Adrenal gland (tissue), 12 donors: Measurements from ENCODE around the gene SLC34A3. TPM values are rescaled to one million over a fixed set of nuclear protein-coding genes. Genes with fewer than 3 reads are reported as not detected.

Experiments used
- DNase-seq, 7 donors: peaks; one replicate each; pipeline ENCODE4 v3.0.0-alpha.2; 2019 to 2020
- H3K27ac ChIP-seq, 5 donors: fragments of 200-600 bp; sonication (generic) in 4 of 5; 1 replicate in 3 of 5; 2 replicates in 2 of 5; pipeline versions ENCODE4 v1.5.1 to v1.8.0; 2016 to 2020; ENCODE audit warnings: mild to moderate bottlenecking in 1 of 5
- H3K27me3 ChIP-seq: fragments of 200-600 bp; 2 replicates; pipeline ENCODE4 v1.8.0; 2021
- H3K36me3 ChIP-seq, 2 donors: fragments of 200-600 bp; replicated peaks in 1 of 2; 1 replicate in 1 of 2; 2 replicates in 1 of 2; pipeline versions ENCODE4 v1.5.1 to v1.8.0; 2018 to 2022
- H3K4me1 ChIP-seq, 2 donors: fragments of 200-600 bp; replicated peaks in 1 of 2; 1 replicate in 1 of 2; 2 replicates in 1 of 2; pipeline versions ENCODE4 v1.5.1 to v1.8.0; 2018 to 2021
- H3K4me3 ChIP-seq, 4 donors: fragments of 200-600 bp; sonication (generic) in 3 of 4; one replicate each; pipeline ENCODE4 v1.5.1; 2016 to 2018
- H3K9me3 ChIP-seq, 3 donors: fragments of 200-600 bp; sonication (generic) in 1 of 3; replicated peaks in 1 of 3; 1 replicate in 2 of 3; 2 replicates in 1 of 3; pipeline versions ENCODE4 v1.5.1 to v1.8.0; 2016 to 2021
- POLR2A ChIP-seq, 2 donors: fragments of 450-650 bp; IDR thresholded peaks; one replicate each; pipeline ENCODE4 v1.6.1; 2017; ENCODE audit warnings: antibody characterized with exemption in 2 of 2, mild to moderate bottlenecking in 2 of 2, moderate library complexity in 1 of 2
- WGBS, 4 donors: extraction: QIAGEN DNeasy Blood & Tissue Kit in 2 of 4; methylation state at CpG; one replicate each; pipeline versions ENCODE4 v1.1.5 to v1.1.7; 2013 to 2017; 5-methylcytosine and 5-hydroxymethylcytosine counted together
- intact Hi-C, 2 donors: fragments of 100-400 bp; cut with DNase I; formaldehyde crosslinking; loops; one replicate each; pipeline versions ENCODE4 v1.14.1 to v1.15.0; 2022 to 2023
- polyA plus RNA-seq, 3 donors: library from polyadenylated mRNA; stranded (reverse); fragments of 200-250 nt in 2 of 3; fragments of 350-450 nt in 1 of 3; fragmentation: Illumina TruSeq in 1 of 3; extraction: RNeasy Lipid Tissue Mini Kit (QIAGEN cat#74804) in 1 of 3; gene quantifications; one replicate each; pipeline ENCODE4 v1.2.3, GENCODE V29; 2013 to 2014
- total RNA-seq, 9 donors: library from RNA; depleted of rRNA in 4 of 9; stranded (reverse); fragments of >200 nt in 4 of 9; fragments of 120-200 nt in 1 of 9; fragmentation: NEBNext Ultra II Directional in 1 of 9; extraction: Animal tissue kit (Norgen Biotek cat#: 25700) in 1 of 9; gene quantifications; one replicate each; pipeline versions ENCODE4 v1.1.0 to v1.2.4, GENCODE V29; 2013 to 2023
- TF ChIP-seq, protein P1 (sequence below), 6 experiments: fragments of 450-650 bp in 4 of 6; fragments of 200-600 bp in 2 of 6; sonication (generic) in 1 of 6; IDR thresholded peaks; 1 replicate in 5 of 6; 2 replicates in 1 of 6; pipeline versions ENCODE4 v1.5.1 to v1.8.0; 2016 to 2021; ENCODE audit warnings: antibody characterized with exemption in 6 of 6, mild to moderate bottlenecking in 2 of 6, moderate library complexity in 1 of 6
- donor health status: healthy with polysubstance abuse.
- donor health status: Bipolar disorder and iron deficiency.
- donor health status: DM: yes; HTN: yes; CAD: no.
- donor health status: DM: no; HTN: no; CAD: no.
- donor health status: DM: no; HTN: no; CAD: no.
- donor health status: DM: yes; HTN: yes; CAD: no.

The SLC34A3 gene
- total and polyA plus RNA-seq, 12 donors: not detected

DNA sequence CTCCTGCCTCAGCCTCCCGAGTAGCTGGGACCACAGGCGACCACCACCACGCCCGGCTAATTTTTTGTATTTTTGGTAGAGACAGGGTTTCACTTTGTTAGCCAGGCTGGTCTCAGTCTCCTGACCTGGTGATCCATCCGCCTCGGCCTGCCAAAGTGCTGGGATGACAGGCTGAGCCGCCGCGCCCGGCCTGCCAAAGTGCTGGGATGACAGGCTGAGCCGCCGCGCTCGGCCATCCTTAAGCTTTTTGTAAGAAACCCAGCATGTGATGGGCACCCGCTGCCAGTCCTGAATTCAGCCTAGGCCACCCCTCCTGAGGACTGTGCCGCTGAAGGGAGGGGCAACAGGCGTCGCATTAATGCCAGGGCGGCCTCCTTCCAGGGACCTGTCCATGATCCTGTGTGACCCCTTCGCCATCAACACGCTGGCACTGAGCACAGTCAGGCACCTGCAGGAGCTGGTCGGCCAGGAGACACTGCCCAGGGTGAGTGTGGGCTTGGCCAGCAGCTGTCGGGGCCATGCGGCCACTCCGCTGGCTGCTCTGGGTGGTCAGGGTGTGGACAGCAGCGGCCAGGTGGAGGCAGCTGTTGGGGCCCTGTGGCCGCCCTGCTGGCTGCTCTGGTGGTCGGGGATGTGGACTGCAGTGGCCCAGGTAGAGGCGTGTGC lies 34.9 kb downstream of the SLC34A3 start:
- no peak overlapping the region for H3K4me3 ChIP-seq
- TF ChIP-seq, protein P1, sequence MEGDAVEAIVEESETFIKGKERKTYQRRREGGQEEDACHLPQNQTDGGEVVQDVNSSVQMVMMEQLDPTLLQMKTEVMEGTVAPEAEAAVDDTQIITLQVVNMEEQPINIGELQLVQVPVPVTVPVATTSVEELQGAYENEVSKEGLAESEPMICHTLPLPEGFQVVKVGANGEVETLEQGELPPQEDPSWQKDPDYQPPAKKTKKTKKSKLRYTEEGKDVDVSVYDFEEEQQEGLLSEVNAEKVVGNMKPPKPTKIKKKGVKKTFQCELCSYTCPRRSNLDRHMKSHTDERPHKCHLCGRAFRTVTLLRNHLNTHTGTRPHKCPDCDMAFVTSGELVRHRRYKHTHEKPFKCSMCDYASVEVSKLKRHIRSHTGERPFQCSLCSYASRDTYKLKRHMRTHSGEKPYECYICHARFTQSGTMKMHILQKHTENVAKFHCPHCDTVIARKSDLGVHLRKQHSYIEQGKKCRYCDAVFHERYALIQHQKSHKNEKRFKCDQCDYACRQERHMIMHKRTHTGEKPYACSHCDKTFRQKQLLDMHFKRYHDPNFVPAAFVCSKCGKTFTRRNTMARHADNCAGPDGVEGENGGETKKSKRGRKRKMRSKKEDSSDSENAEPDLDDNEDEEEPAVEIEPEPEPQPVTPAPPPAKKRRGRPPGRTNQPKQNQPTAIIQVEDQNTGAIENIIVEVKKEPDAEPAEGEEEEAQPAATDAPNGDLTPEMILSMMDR (IDR thresholded peaks at IDR 0.05): no peak
- no peak for TF ChIP-seq POLR2A (IDR thresholded peaks at IDR 0.05)
- intact Hi-C loops: no loop called here
- no peaks in the 10 kb centered on the region for H3K27me3 ChIP-seq
- H3K27ac ChIP-seq: no peak overlapping the region
- no peaks in the 10 kb centered on the region for H3K9me3 ChIP-seq
- peaks cover 0 to 31% of the 10 kb centered on the region in 2 donors for H3K36me3 ChIP-seq
- DNase-seq: peak in 2 of 7 donors; percentile 15 to 23
- peaks cover 4 to 16% of the 10 kb centered on the region in 2 donors for H3K4me1 ChIP-seq
- WGBS, 4 donors: 84 to 96% (median 94%) methylated on average over 11 to 29 of the region's 29 CpGs

DNA sequence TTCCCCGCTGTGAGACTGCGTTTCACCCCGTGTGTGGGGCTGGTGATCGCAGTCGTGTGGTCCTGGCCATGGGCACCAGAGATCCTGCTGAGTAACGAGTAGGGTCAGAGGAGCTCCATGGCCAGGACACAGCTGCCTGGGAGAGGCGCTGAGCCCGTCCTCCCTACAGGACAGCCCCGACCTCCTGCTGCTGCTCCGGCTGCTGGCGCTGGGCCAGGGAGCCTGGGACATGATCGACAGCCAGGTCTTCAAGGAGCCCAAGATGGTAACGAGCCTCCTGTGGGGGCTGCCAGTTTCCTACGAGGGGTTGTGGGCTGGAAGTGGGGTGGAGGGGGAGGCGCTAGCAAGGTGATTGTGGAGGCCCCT lies 35.4 kb downstream of the SLC34A3 start:
- Histone ChIP-seq H3K9me3 (no peaks in the 10 kb centered on the region), H3K4me3 (no peak overlapping the region), H3K27ac (no peak overlapping the region), H3K36me3 (peaks cover 0 to 35% of the 10 kb centered on the region in 2 donors), H3K4me1 (peaks cover 4 to 16% of the 10 kb centered on the region in 2 donors), H3K27me3 (no peaks in the 10 kb centered on the region)
- 75 to 91% (median 82%) methylated on average over 11 to 15 of the region's 15 CpGs for WGBS, 4 donors
- TF ChIP-seq, protein P1 (IDR thresholded peaks at IDR 0.05): no peak
- no peak for TF ChIP-seq POLR2A (IDR thresholded peaks at IDR 0.05)
- peak in 3 of 7 donors; percentile 16 to 25 (median 23) for DNase-seq
- intact Hi-C loops: no loop called here

DNA sequence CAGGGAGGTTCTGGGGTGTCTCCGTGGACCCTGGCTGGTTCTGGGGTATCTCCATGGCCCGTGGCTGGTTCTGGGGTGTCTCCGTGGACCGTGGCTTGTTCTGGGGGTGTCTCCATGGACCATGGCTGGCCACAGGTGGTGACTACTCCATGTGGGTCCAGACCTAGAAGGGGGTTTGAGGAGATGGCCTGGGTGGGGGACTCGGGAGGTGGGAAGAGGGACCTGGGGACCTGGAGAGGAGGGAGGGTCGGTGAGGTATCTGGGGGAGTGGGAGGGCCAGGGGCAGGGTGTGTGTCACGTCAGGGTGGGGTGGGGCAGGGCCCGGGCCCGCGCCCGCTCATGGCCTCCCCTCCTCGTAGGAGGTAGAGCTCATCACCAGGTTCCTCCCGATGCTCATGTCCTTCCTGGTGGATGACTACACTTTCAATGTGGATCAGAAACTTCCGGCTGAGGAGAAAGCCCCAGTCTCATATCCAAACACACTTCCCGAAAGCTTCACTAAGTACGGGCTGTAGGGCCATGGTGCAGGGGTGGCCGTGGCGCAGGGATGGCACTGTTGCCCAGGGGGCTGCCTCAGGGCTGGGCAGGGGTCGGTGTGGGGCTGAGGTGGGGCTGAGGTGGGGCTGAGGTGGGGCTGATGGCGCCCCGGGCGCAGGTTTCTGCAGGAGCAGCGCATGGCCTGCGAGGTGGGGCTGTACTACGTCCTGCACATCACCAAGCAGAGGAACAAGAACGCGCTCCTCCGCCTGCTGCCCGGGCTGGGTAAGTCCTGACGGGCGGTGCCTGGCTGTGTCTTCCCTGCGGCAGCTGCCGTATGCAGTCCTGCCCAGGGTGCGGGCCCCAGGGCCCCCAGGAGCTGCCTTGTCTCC lies 36.1 kb downstream of the SLC34A3 start:
- Histone ChIP-seq H3K9me3 (no peaks in the 10 kb centered on the region), H3K4me3 (no peak overlapping the region), H3K27me3 (no peaks in the 10 kb centered on the region), H3K4me1 (peaks cover 4 to 16% of the 10 kb centered on the region in 2 donors), H3K27ac (no peak overlapping the region), H3K36me3 (peaks cover 0 to 37% of the 10 kb centered on the region in 2 donors)
- intact Hi-C loops: no loop called here
- no peak for TF ChIP-seq POLR2A (IDR thresholded peaks at IDR 0.05)
- TF ChIP-seq, protein P1 (IDR thresholded peaks at IDR 0.05): no peak
- no peak for DNase-seq
- WGBS, 4 donors: 84 to 95% (median 89%) methylated on average over 14 to 34 of the region's 34 CpGs

DNA sequence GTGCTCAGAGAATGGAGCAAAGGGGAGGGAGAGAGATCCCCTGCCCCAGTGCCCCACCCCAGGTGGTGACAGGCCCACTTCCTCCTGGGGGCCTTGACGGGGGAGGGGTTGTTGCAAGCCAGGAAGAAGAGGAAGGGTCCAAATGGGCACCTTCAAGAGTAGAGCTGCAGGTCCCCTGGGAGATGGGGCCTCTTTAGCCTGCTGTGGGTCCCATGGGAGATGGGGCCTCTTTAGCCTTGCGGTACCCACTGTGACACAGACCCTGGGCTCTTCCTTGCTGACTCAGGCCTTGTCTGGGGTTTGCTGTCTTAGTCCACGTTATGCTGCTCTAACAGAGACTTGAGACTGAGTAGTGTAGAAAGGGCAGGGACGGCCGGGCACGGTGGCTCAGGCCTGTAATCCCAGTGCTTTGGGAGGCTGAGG lies 37.2 kb downstream of the SLC34A3 start:
- no peaks in the 10 kb centered on the region for H3K9me3 ChIP-seq
- H3K27ac ChIP-seq: peak overlapping the region in 1 of 5 donors; percentile 81
- H3K4me1 ChIP-seq: peaks cover 4 to 16% of the 10 kb centered on the region in 2 donors
- intact Hi-C loops: no loop called here
- DNase-seq: peak in 1 of 7 donors; percentile 22
- WGBS, 4 donors: 81 to 93% (median 87%) methylated on average over 6 of the region's 6 CpGs
- H3K36me3 ChIP-seq: peaks cover 0 to 48% of the 10 kb centered on the region in 2 donors
- no peak overlapping the region for H3K4me3 ChIP-seq
- TF ChIP-seq, protein P1 (IDR thresholded peaks at IDR 0.05): no peak
- TF ChIP-seq POLR2A (IDR thresholded peaks at IDR 0.05): no peak
- H3K27me3 ChIP-seq: no peaks in the 10 kb centered on the region
